Skeletal muscle tissue (tissue), 4 donors: Measurements from ENCODE around the gene TENM3. TPM values are rescaled to one million over a fixed set of nuclear protein-coding genes. Genes with fewer than 3 reads are reported as not detected.

Experiments used
- H3K27ac ChIP-seq: one replicate; pipeline ENCODE4 v1.7.0; 2013; ENCODE audit warnings: mild to moderate bottlenecking, low read depth, low read length, inconsistent platforms
- H3K27me3 ChIP-seq, 3 donors: one replicate each; pipeline ENCODE4 v1.7.0; 2013; ENCODE audit warnings: low read length in 3 of 3; ENCODE audit not compliant: control insufficient read depth in 3 of 3, insufficient read depth in 3 of 3
- H3K36me3 ChIP-seq, 3 donors: one replicate each; pipeline ENCODE4 v1.7.0; 2013; ENCODE audit warnings: low read length in 3 of 3; ENCODE audit not compliant: control insufficient read depth in 3 of 3, insufficient read depth in 3 of 3
- H3K4me1 ChIP-seq, 3 donors: one replicate each; pipeline ENCODE4 v1.7.0; 2013; ENCODE audit warnings: low read length in 3 of 3, mild to moderate bottlenecking in 3 of 3; ENCODE audit not compliant: control insufficient read depth in 3 of 3, insufficient read depth in 3 of 3
- H3K4me3 ChIP-seq, 3 donors: one replicate each; pipeline ENCODE4 v1.7.0; 2013; ENCODE audit warnings: low read length in 3 of 3
- H3K9ac ChIP-seq, 3 donors: one replicate each; pipeline ENCODE4 v1.7.0; 2013; ENCODE audit warnings: low read length in 3 of 3, mild to moderate bottlenecking in 3 of 3, moderate library complexity in 2 of 3, low read depth in 1 of 3
- H3K9me3 ChIP-seq, 3 donors: one replicate each; pipeline ENCODE4 v1.7.0; 2013; ENCODE audit warnings: low read length in 3 of 3; ENCODE audit not compliant: control insufficient read depth in 3 of 3
- total RNA-seq: library from RNA; depleted of rRNA; stranded (reverse); fragments of >200 nt; gene quantifications from one replicate; pipeline ENCODE4 v1.2.3, GENCODE V29; 2014
- donor health status: Osteomylitis.

The TENM3 gene
- total RNA-seq, 1 donor from 2014 or later, result 29.7 TPM

GRCh38 chr4:182699795-182700194 lies 456.6 kb downstream of the TENM3 start:
- Histone ChIP-seq H3K27ac (no peak overlapping the region), H3K4me1 (peaks cover 0 to 5% (median 0%) of the 10 kb centered on the region in 3 donors), H3K36me3 (no peaks in the 10 kb centered on the region), H3K4me3 (no peak overlapping the region), H3K27me3 (no peaks in the 10 kb centered on the region), H3K9ac (no peak overlapping the region), H3K9me3 (no peaks in the 10 kb centered on the region)

DNA sequence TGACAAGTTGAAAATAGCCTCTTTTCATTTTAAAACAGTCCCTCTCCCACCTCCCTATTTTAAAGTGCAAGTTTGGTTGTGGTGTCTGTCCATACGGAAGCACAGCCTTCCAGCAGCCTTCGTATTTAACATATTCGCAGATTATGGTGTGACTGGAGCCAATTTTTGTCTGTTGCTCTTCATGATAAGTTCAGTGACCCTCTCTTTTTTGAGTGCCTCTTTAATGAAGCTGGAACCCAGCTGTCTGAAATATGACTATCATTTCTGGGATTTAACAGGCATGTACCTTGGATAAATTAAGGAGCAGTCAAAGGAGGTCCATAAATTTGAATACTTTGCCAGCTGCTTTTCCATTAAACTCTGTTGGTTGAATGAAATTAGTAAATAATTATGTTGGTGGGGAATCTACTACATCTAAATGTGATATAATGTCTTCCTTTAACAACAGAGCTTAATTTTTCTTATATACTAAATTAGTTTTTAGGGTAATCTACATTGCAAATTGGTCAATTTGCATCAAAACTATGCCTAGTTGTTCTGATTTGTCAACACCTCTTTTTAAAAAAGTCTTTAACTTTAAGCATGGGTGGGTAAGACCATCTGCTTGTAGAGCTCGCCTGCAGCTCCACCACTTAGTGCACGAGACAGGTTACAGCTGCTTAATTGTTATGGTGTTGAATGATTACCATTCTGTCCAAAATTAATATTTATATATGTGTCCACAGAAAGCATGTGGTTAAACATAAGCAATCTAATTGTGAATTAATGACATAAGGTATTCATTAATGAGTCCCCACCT lies 457.4 kb downstream of the TENM3 start:
- Histone ChIP-seq H3K4me3 (no peak overlapping the region), H3K9me3 (no peaks in the 10 kb centered on the region), H3K27me3 (no peaks in the 10 kb centered on the region), H3K4me1 (no peaks in the 10 kb centered on the region), H3K27ac (no peak overlapping the region), H3K9ac (no peak overlapping the region), H3K36me3 (no peaks in the 10 kb centered on the region)

DNA sequence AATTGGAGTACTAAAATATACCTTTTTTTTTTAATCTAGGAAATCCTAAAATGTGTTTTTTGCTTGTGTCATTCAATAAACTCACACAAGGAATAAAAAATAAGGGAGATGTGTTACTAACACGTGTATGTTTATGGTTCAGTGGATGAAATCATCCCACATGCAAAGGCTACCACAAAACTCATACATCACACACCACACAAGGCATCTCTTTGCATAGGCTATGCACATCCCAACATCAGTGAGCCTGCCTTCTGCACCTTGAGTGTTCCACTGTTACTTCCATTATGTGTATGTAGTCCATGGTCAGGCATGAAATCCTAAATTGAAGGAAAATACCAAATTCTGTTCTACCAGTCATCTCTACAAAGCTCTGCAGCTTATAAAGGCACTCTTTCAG lies 460.9 kb downstream of the TENM3 start:
- Histone ChIP-seq H3K4me3 (no peak overlapping the region), H3K9ac (no peak overlapping the region), H3K27me3 (no peaks in the 10 kb centered on the region), H3K9me3 (no peaks in the 10 kb centered on the region), H3K27ac (no peak overlapping the region), H3K4me1 (no peaks in the 10 kb centered on the region), H3K36me3 (no peaks in the 10 kb centered on the region)

DNA sequence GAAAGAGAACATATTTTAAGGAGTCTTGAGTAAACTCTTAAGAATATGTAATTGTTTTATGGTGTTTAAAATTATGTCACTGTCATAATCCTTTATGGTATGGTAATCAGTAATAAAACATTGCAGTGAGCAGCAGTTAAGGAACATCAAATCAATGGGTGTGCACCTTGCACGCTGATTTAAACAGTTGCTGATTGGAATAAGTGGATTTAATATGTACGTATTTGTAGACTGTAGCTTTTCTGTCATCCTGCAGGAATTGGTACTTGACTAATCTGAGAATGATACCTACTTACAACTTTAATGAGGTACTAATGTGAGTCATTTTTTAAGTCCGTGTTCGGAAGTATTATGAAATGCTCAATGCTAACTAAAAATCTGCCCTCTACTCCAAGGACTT lies 461.7 kb downstream of the TENM3 start:
- Histone ChIP-seq H3K36me3 (no peaks in the 10 kb centered on the region), H3K4me1 (no peaks in the 10 kb centered on the region), H3K27me3 (no peaks in the 10 kb centered on the region), H3K27ac (no peak overlapping the region), H3K9ac (no peak overlapping the region), H3K4me3 (no peak overlapping the region), H3K9me3 (no peaks in the 10 kb centered on the region)

DNA sequence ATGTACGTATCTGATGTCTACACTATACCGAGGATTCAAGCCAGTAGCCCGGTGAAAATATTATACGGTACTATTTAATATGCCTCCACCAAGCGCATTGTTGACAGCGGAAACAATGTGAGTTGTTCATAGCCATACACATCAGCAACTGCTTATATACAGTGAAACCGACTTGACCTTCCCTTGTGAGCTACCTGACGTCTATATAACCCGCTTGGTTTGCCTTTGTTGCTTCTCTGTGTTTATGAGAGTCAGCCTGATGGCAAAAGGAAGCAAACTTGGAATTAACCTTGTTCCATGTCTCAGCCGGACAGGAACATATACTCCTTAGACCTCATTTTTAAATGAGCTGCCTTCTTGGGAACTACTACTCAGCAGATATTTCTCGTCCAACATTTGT lies 462.2 kb downstream of the TENM3 start:
- Histone ChIP-seq H3K27me3 (no peaks in the 10 kb centered on the region), H3K9me3 (no peaks in the 10 kb centered on the region), H3K9ac (no peak overlapping the region), H3K36me3 (no peaks in the 10 kb centered on the region), H3K4me3 (no peak overlapping the region), H3K4me1 (no peaks in the 10 kb centered on the region), H3K27ac (no peak overlapping the region)

- H3K36me3 ChIP-seq, result no peaks in the 10 kb centered on the region
- no peaks in the 10 kb centered on the region for H3K9me3 ChIP-seq
- H3K27me3 ChIP-seq, result no peaks in the 10 kb centered on the region
- H3K4me1 ChIP-seq, result no peaks in the 10 kb centered on the region
- H3K27ac ChIP-seq, result no peak overlapping the region
- no peak overlapping the region for H3K9ac ChIP-seq
- H3K4me3 ChIP-seq, result no peak overlapping the region
These were observed 468.0 kb downstream of the TENM3 start for GRCh38 chr4:182711211-182711610.

DNA sequence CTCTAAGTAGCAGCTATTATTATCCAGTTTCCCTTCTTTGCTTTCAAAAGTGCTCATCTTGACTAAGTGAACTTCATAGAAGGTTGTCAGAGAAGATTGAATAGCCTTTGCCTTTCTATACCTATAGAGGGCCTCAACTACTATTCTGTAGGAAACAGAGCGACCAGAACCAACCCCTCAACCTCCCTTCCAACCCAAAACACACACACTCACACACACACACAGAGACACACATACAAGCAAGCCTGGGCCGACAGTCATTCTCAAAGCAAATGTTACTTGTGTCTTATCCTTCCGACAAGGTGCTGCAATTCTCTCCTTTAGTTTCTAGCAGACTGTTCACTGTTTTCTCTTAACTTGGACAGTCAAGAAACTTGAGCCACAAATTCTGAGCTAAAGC lies 472.3 kb downstream of the TENM3 start:
- no peak overlapping the region for H3K27ac ChIP-seq
- H3K27me3 ChIP-seq, result no peaks in the 10 kb centered on the region
- no peak overlapping the region for H3K9ac ChIP-seq
- no peaks in the 10 kb centered on the region for H3K4me1 ChIP-seq
- no peak overlapping the region for H3K4me3 ChIP-seq
- H3K9me3 ChIP-seq, result no peaks in the 10 kb centered on the region
- H3K36me3 ChIP-seq, result no peaks in the 10 kb centered on the region

DNA sequence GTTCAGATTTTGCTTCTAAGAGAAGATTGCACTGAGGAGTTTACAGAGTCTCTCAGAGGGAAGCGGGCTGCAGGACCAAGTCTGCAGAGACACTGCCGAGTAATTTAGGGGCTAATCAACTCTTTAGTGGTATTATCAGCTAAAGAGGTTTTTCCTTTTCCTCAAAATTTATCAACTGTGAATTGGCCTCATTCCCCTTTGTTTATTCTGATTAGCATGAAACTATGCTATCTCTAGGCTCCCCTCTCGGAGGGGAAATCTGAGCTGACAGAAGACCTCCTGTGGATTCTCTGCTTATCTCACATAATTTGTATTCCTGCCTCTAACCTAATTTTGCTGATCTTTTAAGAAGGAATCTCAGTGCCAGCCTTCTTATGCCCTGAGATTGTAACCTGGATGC lies 473.0 kb downstream of the TENM3 start:
- Histone ChIP-seq H3K4me1 (no peaks in the 10 kb centered on the region), H3K4me3 (no peak overlapping the region), H3K9me3 (no peaks in the 10 kb centered on the region), H3K9ac (no peak overlapping the region), H3K36me3 (no peaks in the 10 kb centered on the region), H3K27me3 (no peaks in the 10 kb centered on the region), H3K27ac (no peak overlapping the region)

DNA sequence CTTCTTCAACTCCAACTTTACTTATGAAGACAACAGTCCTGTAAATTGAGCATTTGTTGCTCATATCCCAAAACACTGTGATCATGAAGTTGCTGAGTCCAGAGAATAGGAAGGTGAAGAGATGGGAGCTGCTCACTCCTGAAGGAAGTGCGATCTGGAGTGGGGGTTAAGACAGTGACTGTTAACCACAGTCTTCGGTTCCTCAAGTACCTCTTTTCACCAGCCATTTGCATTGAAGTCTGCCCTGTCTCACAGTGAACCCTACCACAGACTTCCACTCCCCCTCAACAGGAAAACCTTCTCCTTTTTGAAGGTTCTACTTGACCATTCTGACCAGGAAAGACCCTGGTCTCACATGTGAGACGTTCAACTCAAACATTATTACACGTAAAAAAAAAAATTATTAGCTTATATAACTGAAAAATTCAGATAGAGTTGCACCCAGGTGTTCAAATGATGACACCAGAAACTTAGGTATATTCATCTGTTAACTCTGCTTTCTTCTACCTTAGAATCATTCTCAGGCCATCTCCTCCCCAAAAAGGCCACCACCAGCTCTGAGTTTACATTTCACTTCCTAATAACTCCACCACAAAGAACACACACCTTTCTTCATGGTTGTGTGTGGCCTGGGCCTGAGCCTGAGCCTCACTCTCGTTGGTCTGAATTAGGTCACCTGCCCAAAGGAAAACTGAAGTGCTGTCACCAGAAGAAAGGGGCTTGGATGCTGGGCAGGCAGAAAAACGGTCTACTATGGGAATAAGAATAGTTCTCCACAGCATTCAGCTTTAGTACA lies 474.8 kb downstream of the TENM3 start:
- H3K36me3 ChIP-seq, result no peaks in the 10 kb centered on the region
- no peaks in the 10 kb centered on the region for H3K4me1 ChIP-seq
- no peak overlapping the region for H3K27ac ChIP-seq
- no peaks in the 10 kb centered on the region for H3K27me3 ChIP-seq
- H3K9me3 ChIP-seq, result no peaks in the 10 kb centered on the region
- no peak overlapping the region for H3K9ac ChIP-seq
- no peak overlapping the region for H3K4me3 ChIP-seq

DNA sequence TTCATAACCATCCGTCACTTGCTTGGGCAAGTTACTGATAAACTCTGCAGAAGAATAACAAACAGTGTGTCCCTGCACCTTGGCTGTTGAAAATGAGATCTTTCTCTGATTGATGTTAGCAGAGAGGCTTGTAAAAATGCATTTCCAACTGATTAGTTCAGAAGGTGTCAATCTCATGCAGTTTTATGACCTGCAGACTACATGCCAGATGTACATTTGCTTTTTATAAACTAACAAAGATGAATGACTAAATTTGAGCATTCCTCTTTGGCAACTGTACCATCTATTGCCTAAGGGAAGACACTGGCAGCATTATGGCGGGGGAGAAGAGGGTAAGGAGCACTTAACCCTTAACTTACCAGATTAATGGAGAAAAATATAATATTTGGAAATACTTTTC lies 481.2 kb downstream of the TENM3 start:
- H3K27ac ChIP-seq, result no peak overlapping the region
- H3K36me3 ChIP-seq, result no peaks in the 10 kb centered on the region
- no peak overlapping the region for H3K9ac ChIP-seq
- H3K9me3 ChIP-seq, result no peaks in the 10 kb centered on the region
- H3K4me1 ChIP-seq, result no peaks in the 10 kb centered on the region
- no peaks in the 10 kb centered on the region for H3K27me3 ChIP-seq
- no peak overlapping the region for H3K4me3 ChIP-seq
